Parathyroid adenoma (tissue), 2 donors: Measurements from ENCODE around the gene GNG5.

Experiments
- H2AFZ ChIP-seq: fragments of 300-600 bp; sonication (generic); one replicate; pipeline ENCODE4 v1.7.0; 2017; ENCODE audit warnings: antibody characterized with exemption, mild to moderate bottlenecking
- H3K27ac ChIP-seq: fragments of 300-600 bp; sonication (generic); one replicate; pipeline ENCODE4 v1.7.0; 2017
- H3K27me3 ChIP-seq: fragments of 300-600 bp; sonication (generic); one replicate; pipeline ENCODE4 v1.7.0; 2017; ENCODE audit warnings: low read length; ENCODE audit not compliant: control insufficient read depth, insufficient read depth
- H3K36me3 ChIP-seq: fragments of 300-600 bp; sonication (generic); one replicate; pipeline ENCODE4 v1.7.0; 2017; ENCODE audit warnings: low read length; ENCODE audit not compliant: control insufficient read depth, insufficient read depth
- H3K4me1 ChIP-seq: fragments of 300-600 bp; sonication (generic); one replicate; pipeline ENCODE4 v1.7.0; 2017; ENCODE audit warnings: control low read depth
- H3K4me2 ChIP-seq: fragments of 300-600 bp; sonication (generic); one replicate; pipeline ENCODE4 v1.7.0; 2017; ENCODE audit warnings: low read length
- H3K4me3 ChIP-seq: fragments of 300-600 bp; sonication (generic); one replicate; pipeline ENCODE4 v1.7.0; 2017; ENCODE audit warnings: low read depth, low read length
- H3K79me2 ChIP-seq: fragments of 300-600 bp; sonication (generic); one replicate; pipeline ENCODE4 v1.7.0; 2017; ENCODE audit warnings: control low read depth
- H3K9ac ChIP-seq: fragments of 300-600 bp; sonication (generic); one replicate; pipeline ENCODE4 v1.7.0; 2017; ENCODE audit warnings: mild to moderate bottlenecking
- H3K9me3 ChIP-seq: fragments of 300-600 bp; sonication (generic); one replicate; pipeline ENCODE4 v1.7.0; 2017; ENCODE audit warnings: low read length; ENCODE audit not compliant: control insufficient read depth
- CTCF ChIP-seq: fragments of 300-600 bp; sonication (generic); IDR thresholded peaks from one replicate; pipeline ENCODE4 v1.7.0; 2017; ENCODE audit warnings: antibody characterized with exemption, mild to moderate bottlenecking
- donor health status: primary hyperparathyroidism.

Gene GNG5

GRCh38 chr1:84504580-84505492 lies 1.5 kb downstream of the GNG5 start:
- Histone ChIP-seq H3K4me3 (peak overlapping the region; percentile 93), H3K4me2 (peak overlapping the region; percentile 88), H2AFZ (peak overlapping the region; percentile 87), H3K4me1 (peaks cover 4% of the 10 kb centered on the region), H3K79me2 (peaks cover 2% of the 10 kb centered on the region), H3K36me3 (no peaks in the 10 kb centered on the region), H3K27ac (peak overlapping the region; percentile 86), H3K9ac (no peak overlapping the region), H3K27me3 (no peaks in the 10 kb centered on the region), H3K9me3 (no peaks in the 10 kb centered on the region)
- TF ChIP-seq CTCF = no peak

- no peaks in the 10 kb centered on the region for H3K36me3 ChIP-seq
- H3K79me2 ChIP-seq = peaks cover 2% of the 10 kb centered on the region
- no peak for TF ChIP-seq CTCF
- H3K27ac ChIP-seq = no peak overlapping the region
- no peak overlapping the region for H3K4me3 ChIP-seq
- H3K9ac ChIP-seq = no peak overlapping the region
- no peak overlapping the region for H3K4me2 ChIP-seq
- peaks cover 4% of the 10 kb centered on the region for H3K4me1 ChIP-seq
- no peaks in the 10 kb centered on the region for H3K27me3 ChIP-seq
- H2AFZ ChIP-seq = no peak overlapping the region
- no peaks in the 10 kb centered on the region for H3K9me3 ChIP-seq
Observed at GRCh38 chr1:84502927-84503326, 3.5 kb downstream of the GNG5 start.

DNA sequence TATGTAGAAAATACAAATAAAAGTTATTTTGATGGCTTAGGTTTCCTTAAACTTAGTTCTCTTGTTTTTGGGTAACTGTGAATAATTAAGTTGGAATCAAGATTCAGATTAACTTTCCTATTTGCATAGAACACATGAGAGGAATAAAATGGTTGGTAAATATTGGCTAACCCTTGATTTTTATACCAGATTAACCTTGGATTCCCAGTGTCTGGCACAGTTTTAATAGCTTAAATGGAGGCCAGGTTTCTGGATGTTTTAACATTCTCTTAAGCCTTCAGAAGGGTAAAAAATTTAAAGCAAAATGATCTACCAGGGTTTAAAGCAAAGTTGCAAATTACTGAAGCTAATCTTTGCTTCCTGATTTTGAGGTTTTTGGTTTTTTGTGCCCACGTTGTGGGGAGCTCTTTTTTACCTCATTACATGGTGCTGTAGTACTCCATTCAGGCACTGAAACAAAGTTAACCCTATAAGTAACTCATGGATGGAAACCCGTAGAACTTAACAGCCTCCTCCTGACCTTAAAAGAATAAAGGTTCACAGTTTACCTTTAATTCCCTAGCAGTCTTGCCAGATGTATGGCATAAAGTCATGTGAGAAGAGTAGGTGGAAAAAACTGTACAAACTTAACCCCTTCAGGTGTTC lies 8.6 kb downstream of the GNG5 start:
- Histone ChIP-seq H3K79me2 (peaks cover 2% of the 10 kb centered on the region), H3K27me3 (no peaks in the 10 kb centered on the region), H3K27ac (no peak overlapping the region), H2AFZ (no peak overlapping the region), H3K4me3 (no peak overlapping the region), H3K4me1 (no peaks in the 10 kb centered on the region), H3K36me3 (no peaks in the 10 kb centered on the region), H3K9me3 (no peaks in the 10 kb centered on the region), H3K4me2 (no peak overlapping the region), H3K9ac (no peak overlapping the region)
- no peak for TF ChIP-seq CTCF

DNA sequence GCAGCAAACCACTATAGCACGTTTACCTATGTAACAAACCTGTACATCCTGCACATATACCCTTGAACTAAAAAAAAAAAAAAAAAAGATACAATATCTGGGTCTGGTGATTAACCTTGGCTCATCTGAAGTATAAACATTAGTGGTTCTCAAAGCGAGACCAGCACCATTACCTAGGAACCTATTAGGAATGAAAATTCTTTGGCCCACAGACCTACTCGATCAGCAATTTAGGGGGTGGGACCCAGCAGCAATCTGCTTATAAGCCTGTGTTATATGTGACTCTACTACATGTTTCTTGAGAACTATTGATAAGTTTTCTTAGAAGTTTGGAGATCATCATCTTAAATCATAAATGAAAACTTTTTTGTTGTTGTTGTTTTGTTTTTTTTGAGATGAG lies 9.9 kb downstream of the GNG5 start:
- no peaks in the 10 kb centered on the region for H3K79me2 ChIP-seq
- no peak for TF ChIP-seq CTCF
- no peak overlapping the region for H3K27ac ChIP-seq
- H3K27me3 ChIP-seq = no peaks in the 10 kb centered on the region
- H3K9me3 ChIP-seq = no peaks in the 10 kb centered on the region
- H3K4me3 ChIP-seq = no peak overlapping the region
- no peak overlapping the region for H2AFZ ChIP-seq
- no peak overlapping the region for H3K9ac ChIP-seq
- no peaks in the 10 kb centered on the region for H3K36me3 ChIP-seq
- no peak overlapping the region for H3K4me2 ChIP-seq
- no peaks in the 10 kb centered on the region for H3K4me1 ChIP-seq
